Stimulated activated CD8-positive, alpha-beta memory T cell treated with anti-CD3 and anti-CD28 coated beads, Interleukin-2, amount 100 ng/mL, for 1 hour (primary cell): ENCODE data around the gene TCHP.
"Not testable (repeated sequence)": the region's sequence is repeated elsewhere in the genome, so short reads cannot be mapped to it uniquely, and the experiment has no call there.

Experiments used
- DNase-seq, 2 donors: peaks; one replicate each; pipeline ENCODE4 v3.0.0-alpha.2; 2020; ENCODE audit warnings: low read depth in 2 of 2

The TCHP gene, protein sequence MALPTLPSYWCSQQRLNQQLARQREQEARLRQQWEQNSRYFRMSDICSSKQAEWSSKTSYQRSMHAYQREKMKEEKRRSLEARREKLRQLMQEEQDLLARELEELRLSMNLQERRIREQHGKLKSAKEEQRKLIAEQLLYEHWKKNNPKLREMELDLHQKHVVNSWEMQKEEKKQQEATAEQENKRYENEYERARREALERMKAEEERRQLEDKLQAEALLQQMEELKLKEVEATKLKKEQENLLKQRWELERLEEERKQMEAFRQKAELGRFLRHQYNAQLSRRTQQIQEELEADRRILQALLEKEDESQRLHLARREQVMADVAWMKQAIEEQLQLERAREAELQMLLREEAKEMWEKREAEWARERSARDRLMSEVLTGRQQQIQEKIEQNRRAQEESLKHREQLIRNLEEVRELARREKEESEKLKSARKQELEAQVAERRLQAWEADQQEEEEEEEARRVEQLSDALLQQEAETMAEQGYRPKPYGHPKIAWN

DNA sequence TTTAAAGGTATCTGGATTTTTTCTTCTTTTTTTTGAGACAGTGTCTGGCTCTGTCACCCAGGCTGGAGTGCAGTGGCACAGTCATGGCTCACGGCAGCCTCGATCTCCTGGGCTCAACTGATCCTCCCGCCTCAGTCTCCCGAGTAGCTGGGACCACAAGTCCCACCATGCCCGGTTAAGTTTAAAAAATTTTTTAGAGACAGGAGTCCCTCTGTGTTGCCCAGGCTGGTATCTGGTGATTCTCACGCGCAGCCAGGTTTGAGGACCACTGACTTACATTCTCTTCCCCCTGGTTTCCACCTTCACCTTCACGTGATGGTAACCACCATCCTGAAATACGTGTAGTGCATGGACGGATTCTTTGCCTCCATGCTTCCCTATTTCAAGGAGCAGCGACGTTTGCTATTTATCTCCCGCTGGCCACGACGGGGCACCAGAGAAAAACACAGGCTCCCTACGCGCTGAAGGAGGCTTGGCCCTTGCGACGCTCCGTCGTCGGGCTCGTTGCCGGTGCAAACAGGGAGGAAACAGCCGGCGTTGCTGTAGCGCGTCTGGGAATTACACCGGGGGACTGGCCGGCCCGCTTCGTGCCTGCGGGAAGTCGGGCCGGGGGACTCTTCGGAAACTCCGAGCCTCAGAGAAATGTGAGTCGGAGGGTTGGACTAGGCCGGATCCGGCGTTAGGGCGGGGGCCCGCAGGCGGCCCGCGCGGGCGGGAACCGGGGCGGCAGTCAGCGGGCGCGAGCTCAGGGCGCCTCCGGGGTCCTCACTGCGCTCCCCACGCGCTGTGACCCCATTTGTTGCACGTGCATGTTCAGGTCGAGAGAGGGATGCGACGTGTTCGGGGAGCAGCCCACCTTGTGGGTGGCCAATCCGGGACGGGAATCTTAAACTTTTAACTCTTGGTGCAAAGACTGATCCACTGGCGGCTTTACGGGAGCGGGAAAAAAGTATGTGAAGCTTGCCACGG is at the start of gene TCHP:
Gene TCHP (plus strand): TSS at position 492 of the 969 bp plus-strand sequence. CDS start 2,753 bp downstream, outside the sequence.
- DNase-seq = peak; percentile 39 to 44

DNA sequence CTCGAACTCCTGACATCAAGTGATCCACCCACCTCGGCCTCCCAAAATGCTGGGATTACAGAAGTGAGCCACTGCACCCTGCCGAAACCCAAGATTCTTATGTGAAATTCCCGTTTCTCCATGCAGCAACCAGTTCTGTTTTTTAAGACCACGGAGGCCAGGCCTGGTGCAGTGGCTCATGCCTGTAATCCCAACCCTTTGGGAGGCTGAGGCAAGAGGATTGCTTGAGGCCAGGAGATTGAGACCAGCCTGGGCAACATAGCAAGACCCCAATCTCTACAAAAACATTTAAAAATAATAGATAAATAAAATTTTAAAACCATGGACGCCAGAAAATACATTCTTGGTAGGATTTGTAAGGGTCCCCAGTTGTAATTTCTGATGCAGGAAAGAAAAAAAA is 49.6 kb upstream of the TCHP start:
- not testable (repeated sequence) for DNase-seq

DNA sequence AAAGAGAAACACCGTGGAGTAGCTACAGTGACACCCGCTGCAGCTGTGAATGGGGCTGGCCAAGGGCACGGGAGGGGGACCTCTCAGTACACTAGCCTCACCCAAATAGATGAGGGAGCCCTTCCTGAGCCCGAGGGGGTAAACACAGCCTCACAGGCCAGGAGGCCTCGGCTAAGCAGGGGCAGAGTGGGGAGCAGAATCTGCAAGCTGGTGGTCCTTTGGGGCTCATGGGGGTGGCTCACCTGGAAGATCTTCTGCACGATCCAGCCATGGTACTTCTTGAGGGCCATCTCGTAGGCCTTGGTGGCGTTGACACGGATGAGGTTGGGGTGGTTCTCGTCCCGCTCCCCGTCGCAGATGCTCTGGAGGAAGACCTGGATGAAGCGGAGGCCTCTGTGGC is 44.7 kb upstream of the TCHP start:
- DNase-seq = no peak

DNA sequence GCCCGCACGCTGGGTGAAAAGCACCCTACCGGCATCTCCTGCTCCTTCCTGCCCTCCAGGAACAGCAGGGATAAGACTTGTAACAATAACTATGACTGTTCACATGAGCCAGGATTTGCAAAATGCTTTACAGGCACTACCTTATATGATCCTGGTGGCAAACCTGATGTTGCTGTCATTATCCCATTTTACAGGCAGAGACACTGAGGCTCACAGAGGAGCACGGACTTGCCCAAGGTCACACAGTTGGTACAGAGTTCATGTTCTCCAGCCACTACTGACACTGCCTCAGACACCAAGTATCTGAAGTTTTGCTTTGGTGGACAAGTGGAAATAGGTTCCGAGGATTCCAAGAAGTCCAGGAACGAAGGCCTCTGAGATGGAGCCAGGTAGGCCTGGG is 42.4 kb upstream of the TCHP start:
- DNase-seq = no peak

DNA sequence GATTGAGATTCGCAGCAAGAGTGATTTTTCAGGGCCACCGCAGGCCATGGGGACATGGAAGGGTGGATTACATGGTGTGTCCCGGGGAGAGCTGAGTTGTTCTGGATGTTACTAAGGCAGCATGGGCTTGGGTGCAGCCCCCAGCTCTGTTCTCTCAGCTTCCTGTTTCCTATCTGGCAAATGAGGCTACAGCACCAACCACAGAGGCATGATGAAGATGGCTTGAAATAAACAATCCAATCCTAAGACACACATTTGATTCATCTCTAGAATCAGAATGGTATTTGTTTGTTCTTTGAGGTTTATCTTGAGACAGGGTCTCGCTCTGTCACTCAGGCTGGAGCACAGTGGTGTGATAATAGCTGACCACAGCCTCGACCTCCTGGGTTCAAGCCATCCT is 41.3 kb upstream of the TCHP start:
- no peak for DNase-seq

DNA sequence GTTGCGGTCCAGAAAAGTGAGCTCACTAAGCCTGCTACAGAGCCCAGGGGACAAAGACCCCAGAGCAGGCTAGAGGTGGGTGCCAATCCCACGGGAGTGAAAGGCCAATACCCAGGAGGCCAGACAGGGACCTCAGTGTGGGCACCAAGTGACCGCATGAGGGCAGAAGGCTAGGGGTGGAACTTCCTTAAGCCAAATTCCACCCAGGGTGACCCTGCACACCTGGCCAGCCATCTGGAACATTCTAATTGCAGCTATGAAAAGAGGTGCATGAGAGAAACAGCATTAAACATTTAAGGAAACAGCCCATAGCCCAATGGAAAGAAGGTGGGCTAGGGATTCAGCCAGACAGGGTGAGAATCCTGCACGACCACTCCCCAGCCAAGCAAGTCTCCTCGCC is 39.1 kb upstream of the TCHP start:
- no peak for DNase-seq

DNA sequence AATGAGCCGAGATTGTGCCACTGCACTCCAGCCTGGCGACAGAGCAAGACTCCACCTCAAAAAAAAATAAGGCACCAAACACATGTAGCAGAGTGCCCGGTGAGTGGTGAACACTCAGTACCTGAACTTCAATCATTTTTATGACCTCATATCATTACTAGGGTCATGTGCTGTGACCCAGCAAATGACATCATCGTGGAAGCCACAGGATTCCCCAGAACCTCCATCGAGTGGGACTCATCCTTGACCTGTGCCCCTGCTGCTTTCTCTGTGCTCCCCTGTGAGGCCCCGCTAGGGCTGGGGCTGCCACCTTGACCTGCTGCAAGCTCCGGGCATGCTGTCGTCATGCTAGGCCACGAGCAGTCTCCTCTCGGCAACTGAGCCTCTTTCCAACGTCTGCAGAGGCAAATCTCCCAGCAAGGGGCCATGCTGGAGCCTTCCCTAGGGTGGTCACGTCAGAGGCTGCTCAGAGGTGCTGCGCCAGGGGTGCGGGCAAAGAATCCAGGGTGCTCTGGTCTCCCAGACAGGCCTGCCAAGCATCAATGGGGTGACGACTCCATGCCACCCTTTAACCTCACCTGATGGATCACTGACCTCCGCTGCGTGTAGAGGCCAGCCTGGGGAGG is 38.3 kb upstream of the TCHP start:
- no peak for DNase-seq

DNA sequence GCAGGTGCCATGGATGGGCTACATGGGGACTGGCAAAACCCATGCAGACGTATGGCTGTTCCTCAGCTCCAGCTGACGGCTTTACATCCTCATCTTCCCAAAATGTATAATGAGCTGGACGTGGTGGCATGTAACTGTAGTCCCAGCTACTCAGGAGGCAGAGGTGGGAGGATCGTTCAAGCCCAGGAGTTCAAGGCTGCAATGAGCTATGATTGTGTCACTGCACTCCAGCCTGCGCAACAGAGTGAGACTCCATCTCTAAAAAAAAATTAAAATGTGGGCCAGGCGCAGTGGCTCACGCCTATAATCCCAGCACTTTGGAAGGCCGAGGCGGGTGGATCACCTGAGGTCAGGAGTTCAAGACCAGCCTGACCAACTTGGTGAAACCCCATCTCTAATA is 37.6 kb upstream of the TCHP start:
- not testable (repeated sequence) for DNase-seq

DNA sequence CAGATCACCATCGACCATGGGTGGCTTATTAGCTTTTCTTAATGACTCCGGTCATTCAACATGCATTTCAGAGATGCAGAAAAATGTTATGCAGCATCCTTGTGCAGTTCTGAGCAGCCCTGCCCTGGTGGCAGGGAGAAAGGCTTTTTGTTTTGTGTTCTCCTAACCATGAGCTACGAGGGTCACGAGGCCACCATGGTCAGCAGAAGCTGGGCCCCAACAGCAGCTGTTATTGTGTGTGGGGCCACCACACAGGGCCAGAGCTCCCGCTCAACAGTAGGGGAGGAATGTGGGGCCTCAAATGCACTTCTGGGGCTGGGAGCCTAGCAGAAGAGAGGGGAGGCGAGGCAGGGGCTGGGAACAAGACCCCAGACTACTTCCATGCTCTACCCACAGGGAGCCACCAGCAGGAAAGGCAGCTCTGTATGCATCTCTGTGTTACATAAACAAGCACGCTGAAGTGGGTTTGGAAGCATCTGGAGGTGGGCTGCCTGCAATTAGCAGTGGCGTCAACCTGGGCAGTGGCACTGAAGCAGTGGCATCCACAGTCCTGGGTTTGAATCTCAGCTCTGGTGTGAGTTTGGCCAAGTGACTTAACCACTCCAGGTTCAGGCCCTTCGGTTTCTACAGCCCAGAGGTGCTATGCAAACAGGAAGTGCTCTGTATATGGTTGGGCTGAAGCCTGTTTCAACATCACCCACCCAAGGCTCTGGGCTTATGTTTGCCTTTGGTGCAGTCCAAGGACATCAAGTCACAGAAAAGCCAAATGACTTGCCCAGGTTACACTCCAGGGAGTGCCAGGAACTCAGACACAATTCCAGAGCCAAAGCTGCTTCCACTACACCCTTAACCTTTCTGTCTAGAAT is 36.0 kb upstream of the TCHP start:
- no peak for DNase-seq

DNA sequence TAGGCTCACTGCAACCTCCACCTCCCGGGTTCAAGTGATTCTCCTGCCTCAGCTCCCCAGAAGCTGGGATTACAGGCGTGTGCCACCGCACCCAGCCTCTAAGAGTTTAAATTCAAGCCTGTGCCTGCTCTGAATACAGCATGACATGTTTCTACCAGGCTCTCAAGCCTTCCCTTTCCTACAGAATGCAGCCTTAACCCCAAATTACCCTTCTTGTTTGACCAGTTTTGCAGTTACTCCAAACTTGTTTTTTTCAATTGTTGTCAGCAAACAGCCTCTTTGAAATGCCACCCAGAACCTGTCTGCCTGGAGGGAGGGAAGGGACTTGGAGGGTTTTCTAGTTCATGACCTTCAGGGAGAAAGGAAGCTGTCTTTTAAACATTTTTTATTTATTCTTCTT is 35.2 kb upstream of the TCHP start:
- no peak for DNase-seq

DNA sequence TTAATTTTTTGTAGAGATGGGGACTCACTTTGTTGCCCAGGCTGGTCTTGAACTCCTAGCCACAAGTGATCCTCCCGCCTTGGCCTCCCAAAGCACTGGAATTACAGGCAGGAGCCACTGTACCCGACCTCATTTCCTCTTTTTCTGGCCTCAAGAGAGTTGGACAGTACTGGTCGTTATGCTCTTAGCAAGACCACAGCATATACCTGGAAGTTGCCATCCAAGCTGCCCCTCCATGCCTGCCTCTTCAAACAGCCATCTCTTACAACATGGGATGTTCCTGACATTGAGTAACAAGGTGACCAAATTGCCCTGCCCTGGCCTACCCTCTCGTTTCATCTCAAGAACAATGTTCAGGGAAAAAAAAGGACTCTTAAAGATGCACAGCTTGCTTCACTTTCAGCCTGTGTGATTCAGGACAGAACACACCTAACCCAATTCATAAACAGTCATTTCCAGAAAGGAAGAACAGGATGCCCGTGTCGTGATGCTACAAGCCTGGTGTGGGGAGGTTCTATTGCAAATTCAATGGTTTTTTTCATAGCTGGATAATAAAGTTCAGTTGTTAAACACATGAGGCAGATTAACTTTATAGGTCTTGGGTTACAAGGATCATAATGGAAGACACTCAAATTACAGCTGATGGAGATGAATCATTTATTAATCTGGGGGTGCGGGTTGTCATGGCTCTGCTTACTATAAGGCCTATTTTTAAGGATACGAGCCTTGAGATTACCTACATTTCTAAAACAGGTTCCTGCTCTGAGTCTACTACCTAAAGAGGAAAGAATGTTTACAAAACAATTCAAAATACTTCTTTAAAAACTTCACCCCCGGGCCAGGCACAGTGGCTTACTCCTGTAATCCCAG is 31.7 kb upstream of the TCHP start:
- DNase-seq = no peak

DNA sequence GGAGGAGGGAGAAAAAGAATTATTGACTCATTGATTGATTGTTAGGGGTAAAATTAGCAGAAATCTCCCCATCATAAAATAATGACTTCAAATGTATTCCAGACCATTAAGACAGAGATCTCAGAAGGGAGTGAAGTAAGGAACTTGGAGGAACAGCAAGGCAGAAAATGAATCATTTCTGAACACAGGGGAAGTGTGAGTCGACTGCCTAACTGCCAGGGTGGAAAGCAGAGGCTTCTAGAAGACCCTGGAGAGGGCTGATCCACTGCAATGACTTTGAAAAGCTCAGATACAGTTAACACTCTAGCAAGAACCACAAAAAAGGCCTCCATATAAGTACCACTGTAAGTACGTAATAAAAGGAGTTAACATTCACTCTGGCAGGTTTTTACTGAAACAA is 29.4 kb upstream of the TCHP start:
- DNase-seq = no peak

DNA sequence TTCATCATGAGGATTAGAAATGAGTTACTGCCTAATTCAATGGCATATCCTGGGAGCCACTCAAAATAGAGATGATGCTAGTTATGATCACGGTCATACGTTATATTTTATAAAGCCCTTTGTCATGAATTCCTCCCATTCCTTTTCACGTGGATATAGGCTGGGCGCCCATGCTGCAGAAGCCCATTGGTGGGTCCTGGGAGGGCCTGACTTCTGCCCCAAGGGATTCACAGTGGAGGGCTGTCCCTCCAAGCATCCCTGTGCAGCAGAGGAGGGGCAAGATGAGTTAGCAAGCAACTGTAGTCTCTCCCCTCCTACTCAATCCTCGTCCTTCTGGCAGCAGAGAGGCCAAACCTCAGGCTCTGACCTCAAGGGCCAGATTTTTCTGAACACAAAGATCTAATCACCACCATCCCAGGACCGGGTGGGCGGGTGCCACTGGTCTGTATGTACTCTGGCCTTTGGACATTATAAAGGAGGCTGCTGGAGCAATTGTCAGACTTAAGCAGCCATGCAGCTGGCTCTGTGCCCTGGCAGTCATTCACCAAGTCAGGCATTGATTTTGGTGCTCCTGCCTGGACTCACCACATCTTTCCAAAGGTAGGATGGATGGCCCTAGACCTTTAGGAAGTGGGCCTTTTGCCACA is 28.3 kb upstream of the TCHP start:
- no peak for DNase-seq

DNA sequence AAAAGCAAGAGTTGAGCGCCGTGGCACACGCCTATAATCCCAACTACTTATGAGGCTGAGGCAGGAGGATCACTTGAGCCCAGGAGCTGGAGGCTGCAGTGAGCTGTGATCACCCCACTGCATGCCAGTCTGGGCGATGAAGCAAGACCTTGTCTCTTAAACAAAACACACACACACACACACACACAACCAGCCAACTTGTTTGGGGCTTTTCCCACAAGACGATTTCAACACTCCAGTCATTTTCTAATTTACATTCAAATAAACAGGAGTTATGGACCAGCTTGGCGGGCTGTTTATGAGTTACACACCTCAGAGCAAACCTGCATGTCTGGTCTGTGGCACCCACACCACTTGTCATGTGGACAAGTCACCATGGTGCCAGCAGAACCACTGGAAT is 26.4 kb upstream of the TCHP start:
- DNase-seq = no peak

DNA sequence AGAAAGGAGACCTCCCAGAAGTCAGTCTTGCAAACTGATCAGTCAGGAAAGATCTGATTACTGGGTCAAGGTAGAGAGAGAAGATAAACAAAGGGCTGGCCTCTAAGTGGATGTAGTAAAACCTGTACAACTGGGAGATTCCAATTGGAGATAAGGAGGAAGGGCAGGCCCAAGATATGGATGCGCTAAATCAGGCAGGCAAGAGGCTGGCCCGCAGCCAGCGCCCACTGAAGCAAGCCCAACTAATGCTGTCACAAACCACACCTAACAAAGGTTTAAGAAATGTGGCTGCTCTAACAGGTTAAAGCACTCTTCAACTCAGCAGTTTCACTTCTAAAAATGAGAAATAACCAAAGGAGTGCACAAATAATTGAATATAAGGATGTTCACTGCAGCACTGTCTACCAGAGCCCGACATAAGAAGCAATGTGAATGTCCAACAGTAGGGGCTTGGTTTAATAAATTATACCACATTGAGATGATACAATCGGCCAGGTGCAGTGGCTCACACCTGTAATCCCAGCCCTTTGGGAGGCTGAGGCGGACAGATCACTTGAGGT is 24.4 kb upstream of the TCHP start:
- DNase-seq = no peak

DNA sequence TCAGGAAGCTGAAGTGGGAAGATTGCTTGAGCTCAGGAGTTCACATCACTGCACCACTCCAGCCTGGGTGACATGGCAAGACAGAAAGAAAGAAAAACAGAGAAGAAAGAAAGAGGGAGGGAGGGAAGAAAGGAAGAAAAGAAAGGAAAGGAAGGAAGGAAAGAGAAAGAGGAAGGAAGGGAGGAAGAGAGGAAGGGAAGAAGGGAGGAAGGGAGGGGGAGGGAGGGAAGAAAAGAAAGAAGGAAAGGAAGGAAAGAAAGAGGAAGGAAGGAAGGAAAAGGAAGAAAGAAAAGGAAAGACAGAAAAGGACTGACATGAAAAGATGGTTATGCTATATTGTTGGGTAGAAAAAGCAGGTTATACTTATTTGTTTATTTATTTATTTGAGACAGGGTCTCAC is 23.7 kb upstream of the TCHP start:
- no peak for DNase-seq

DNA sequence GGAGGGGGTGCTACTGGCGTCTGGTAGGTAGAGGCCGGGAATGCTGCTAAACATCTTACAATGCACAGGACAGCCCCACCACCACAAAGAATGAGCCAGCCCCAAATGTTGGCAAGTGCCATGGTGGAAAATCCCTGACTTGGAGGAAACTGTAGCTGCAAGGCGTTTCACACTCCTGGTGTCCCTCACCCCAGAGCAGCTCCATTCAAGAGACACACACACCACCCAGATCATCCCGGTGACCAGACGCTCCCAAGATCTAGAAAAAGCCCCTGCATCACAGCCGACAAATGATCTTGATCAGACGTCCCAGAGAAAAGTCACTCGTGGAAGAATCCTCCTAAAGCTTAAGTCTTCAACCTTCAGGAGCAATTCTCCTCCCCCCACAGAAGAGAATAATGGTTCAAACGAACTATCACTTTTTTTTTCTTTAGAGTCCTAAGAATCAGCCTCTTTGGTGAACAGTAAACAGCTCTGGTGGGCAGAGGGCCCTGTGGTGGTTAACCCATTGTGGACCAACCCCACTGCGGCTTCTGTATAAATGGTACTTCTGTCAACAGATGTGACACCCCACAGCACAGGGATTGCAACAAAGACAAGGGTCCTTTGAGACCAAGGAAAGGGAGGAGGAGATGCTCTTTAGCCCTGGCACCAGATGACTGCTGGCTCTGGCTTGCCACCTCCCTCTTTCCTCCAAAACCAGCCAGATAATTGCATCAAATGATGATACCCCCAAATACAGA is 22.4 kb upstream of the TCHP start:
- DNase-seq = no peak

DNA sequence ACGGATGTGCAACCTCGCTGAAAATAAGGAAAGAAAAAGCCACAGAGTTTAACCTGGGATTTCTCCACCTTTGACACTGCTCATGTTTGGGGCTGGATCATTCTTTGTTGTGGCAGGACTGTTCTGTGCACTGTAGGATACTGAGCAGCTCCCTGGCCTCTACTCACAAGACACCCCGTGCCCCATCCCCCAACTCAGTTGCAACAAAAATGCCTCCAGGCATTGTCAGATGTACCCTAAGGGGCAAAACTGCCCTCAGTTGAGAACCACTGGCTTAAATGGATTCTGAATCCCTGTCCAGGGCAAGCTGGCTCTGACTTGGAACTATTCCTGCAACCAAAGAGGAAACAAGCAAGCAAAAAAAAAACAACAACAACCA is 21.8 kb upstream of the TCHP start:
- DNase-seq = no peak

DNA sequence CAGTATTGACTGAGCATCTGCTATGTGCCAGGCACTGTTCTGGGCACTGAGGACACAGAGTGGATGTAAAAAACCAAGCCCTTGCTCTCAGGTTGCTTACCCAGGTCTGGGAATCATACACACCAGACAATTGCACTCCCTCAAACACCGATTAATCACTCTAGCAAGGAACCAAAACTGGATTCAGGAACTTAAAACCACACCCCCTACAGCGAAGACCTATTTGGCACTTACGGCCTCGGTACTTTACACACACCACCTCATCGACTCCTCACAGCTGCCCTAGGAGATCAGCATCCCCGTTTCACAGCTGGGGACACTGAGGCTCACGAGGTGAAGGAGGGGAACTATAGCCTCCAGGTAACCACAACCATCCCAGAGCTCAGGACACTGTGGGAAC is 21.3 kb upstream of the TCHP start:
- no peak for DNase-seq
